Fibroblast of lung (primary cell): ENCODE data around the gene NCOA7. TPM values are rescaled to one million over a fixed set of nuclear protein-coding genes. Genes with fewer than 3 reads are reported as not detected.

ENCODE experiments used
- DNase-seq, 2 donors: peaks; one replicate each; pipeline versions ENCODE4 v3.0.0 to v3.0.0-alpha.2; 2010; ENCODE audit warnings: low read depth in 2 of 2
- H2AFZ ChIP-seq: 2 replicates; pipeline ENCODE4 v1.5.1; 2012; ENCODE audit warnings: low read length, control low read depth, inconsistent platforms
- H3K27ac ChIP-seq: 2 replicates; pipeline ENCODE4 v1.5.1; 2011; ENCODE audit warnings: low read length, control low read depth; ENCODE audit not compliant: insufficient read depth
- H3K27me3 ChIP-seq: 2 replicates; pipeline ENCODE4 v1.5.1; 2011; ENCODE audit warnings: mild to moderate bottlenecking, low read length; ENCODE audit not compliant: control insufficient read depth, insufficient read depth
- H3K36me3 ChIP-seq: 2 replicates; pipeline ENCODE4 v1.5.1; 2011; ENCODE audit warnings: low read length; ENCODE audit not compliant: control insufficient read depth, insufficient read depth
- H3K4me1 ChIP-seq: 2 replicates; pipeline ENCODE4 v1.5.1; 2011; ENCODE audit warnings: low read length; ENCODE audit not compliant: control insufficient read depth, insufficient read depth; ENCODE audit errors: extremely low read depth
- H3K4me2 ChIP-seq: 2 replicates; pipeline ENCODE4 v1.5.1; 2011; ENCODE audit warnings: low read length, control low read depth; ENCODE audit not compliant: insufficient read depth; ENCODE audit errors: extremely low read depth
- H3K4me3 ChIP-seq, 4 experiments: fragments of 200-600 bp in 1 of 4; sonication (generic) in 1 of 4; replicated peaks in 1 of 4; 2 replicates each; pipeline ENCODE4 v1.5.1; 2011 to 2016; ENCODE audit warnings: low read length in 4 of 4, low read depth in 3 of 4, mild to moderate bottlenecking in 3 of 4, control low read depth in 2 of 4, inconsistent platforms in 1 of 4, mixed read lengths in 1 of 4; ENCODE audit not compliant: insufficient read depth in 1 of 4; ENCODE audit errors: control extremely low read depth in 1 of 4
- H3K79me2 ChIP-seq: 2 replicates; pipeline ENCODE4 v1.5.1; 2012; ENCODE audit warnings: mild to moderate bottlenecking, low read length, inconsistent platforms; ENCODE audit not compliant: control insufficient read depth, insufficient read depth
- H3K9ac ChIP-seq: 2 replicates; pipeline ENCODE4 v1.5.1; 2011; ENCODE audit warnings: mild to moderate bottlenecking, low read length, control low read depth; ENCODE audit not compliant: insufficient read depth
- H3K9me3 ChIP-seq: 2 replicates; pipeline ENCODE4 v1.5.1; 2012; ENCODE audit warnings: low read depth, low read length; ENCODE audit not compliant: control insufficient read depth, insufficient read depth
- H4K20me1 ChIP-seq: 2 replicates; pipeline ENCODE4 v1.5.1; 2011; ENCODE audit warnings: low read length; ENCODE audit not compliant: control insufficient read depth, insufficient read depth; ENCODE audit errors: extremely low read depth
- CTCF ChIP-seq, 2 donors: IDR thresholded peaks in 1 of 2; conservative IDR thresholded peaks in 1 of 2; 1 replicate in 1 of 2; 2 replicates in 1 of 2; pipeline ENCODE4 v1.5.1; 2011 to 2012; ENCODE audit warnings: low read length in 2 of 2, control low read depth in 1 of 2, inconsistent platforms in 1 of 2, low read depth in 1 of 2, mild to moderate bottlenecking in 1 of 2
- EZH2 ChIP-seq: IDR thresholded peaks from 2 replicates; pipeline ENCODE4 v1.5.1; 2012; ENCODE audit warnings: low read length, control low read depth, mild to moderate bottlenecking; ENCODE audit errors: missing control alignments
- polyA plus RNA-seq, 2 donors: library from polyadenylated mRNA; depleted of rRNA in 1 of 2; stranded (reverse) in 1 of 2; unstranded in 1 of 2; fragments of >200 nt; gene quantifications; 2 replicates each; pipeline ENCODE4 v1.2.1, GENCODE V29; 2011 to 2012; ENCODE audit warnings: missing spikeins in 1 of 2
- total RNA-seq: library from RNA; depleted of rRNA; stranded (reverse); fragments of >200 nt; gene quantifications from 2 replicates; pipeline ENCODE4 v1.2.1, GENCODE V29; 2014

NCOA7 gene
- total and polyA plus RNA-seq, 2 donors (not counting 1 experiment from before 2014, with no cell fraction given): 13.7 to 49.9 TPM

DNA sequence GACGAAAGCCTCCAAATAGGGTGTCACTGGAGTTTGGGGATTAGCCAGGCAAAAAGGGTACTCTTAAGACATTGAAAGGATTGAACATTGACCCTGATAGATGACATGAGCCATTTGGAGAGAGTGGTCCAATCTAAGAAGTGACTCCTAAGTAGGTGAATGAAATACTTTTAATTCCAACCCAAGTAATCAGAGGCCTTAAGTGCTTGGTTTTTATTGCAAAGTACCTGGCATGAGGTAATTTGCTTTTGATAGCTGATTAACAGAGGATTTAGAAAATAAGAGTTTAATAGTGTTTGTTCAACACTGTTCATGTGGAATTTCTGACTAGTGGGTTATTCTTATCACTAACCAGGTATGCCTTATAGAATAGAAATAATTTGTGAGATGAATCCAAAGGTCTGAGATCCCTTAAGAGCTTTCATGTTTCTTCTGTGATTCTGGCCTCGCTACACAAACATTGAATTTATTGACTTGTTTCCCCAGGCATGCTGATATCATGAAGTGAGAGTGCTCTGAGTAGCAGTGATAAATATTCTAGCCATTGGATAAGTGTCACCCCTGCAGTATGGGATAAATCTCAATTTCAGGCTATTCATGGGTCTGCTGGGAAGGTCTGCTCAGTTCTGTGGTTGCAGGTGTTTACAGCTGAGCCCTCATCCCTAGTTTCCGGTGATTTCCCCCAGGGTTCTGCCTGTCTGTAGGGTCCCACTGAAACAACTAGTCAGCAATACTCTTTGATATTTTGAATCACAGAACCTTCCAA lies 6.5 kb downstream of the NCOA7 start:
- H3K4me2 ChIP-seq: no peak overlapping the region
- H3K4me3 ChIP-seq: no peak overlapping the region
- H2AFZ ChIP-seq: no peak overlapping the region
- H3K27me3 ChIP-seq: no peaks in the 10 kb centered on the region
- H3K79me2 ChIP-seq: peaks cover 11% of the 10 kb centered on the region
- no peak for DNase-seq
- peaks cover 9% of the 10 kb centered on the region for H3K4me1 ChIP-seq
- no peak overlapping the region for H3K27ac ChIP-seq
- TF ChIP-seq EZH2 (no peak), CTCF (conservative IDR thresholded peaks at IDR 0.05 in 1 of 2, IDR thresholded peaks at IDR 0.05 in 1 of 2; ENCODE audit: low read depth in 1 of 2, low read length in 2 of 2) (no peak)
- H3K9ac ChIP-seq: no peak overlapping the region
- H4K20me1 ChIP-seq: no peaks in the 10 kb centered on the region
- no peaks in the 10 kb centered on the region for H3K9me3 ChIP-seq
- H3K36me3 ChIP-seq: no peaks in the 10 kb centered on the region

DNA sequence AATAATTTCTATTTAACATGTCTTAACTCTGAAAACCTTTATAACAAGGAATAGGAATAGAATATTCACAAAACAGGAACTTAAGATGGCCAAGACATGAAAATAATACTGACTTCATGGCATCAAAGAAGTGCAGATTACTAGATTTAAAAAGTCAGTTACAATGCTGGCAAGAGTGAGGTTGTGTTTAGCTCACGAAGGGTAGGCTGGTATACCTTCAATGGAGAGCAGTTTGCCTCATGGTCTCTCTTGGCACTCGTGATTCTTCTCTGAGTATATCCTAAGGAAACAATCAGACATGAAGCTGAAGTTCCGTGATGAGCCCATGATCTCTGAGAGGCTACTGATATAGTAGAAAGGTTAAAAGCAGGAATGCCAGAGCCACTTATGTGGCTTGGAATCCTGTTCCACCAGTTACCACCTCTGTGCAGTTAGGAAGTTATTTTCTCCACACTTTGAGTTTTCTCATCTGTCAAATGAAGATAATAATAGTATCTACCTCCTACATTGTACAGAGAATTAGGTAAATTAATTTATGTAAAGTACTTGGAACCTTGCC lies 7.2 kb downstream of the NCOA7 start:
- H3K79me2 ChIP-seq: peaks cover 10% of the 10 kb centered on the region

More for the DNA sequence above, 7.2 kb downstream of the NCOA7 start:
- DNase-seq: no peak
- Histone ChIP-seq H3K36me3 (no peaks in the 10 kb centered on the region), H3K27ac (no peak overlapping the region), H3K9me3 (no peaks in the 10 kb centered on the region), H3K27me3 (no peaks in the 10 kb centered on the region), H4K20me1 (no peaks in the 10 kb centered on the region), H3K4me1 (peaks cover 8% of the 10 kb centered on the region), H2AFZ (no peak overlapping the region), H3K4me2 (no peak overlapping the region), H3K9ac (no peak overlapping the region), H3K4me3 (no peak overlapping the region)
- TF ChIP-seq CTCF (conservative IDR thresholded peaks at IDR 0.05 in 1 of 2, IDR thresholded peaks at IDR 0.05 in 1 of 2; ENCODE audit: low read depth in 1 of 2, low read length in 2 of 2) (no peak), EZH2 (no peak)
